H1 (cell line): Measurements from ENCODE around the gene ZNF175. TPM values are rescaled to one million over a fixed set of nuclear protein-coding genes. Genes with fewer than 3 reads are reported as not detected.

ENCODE experiments used
- TCF12 ChIP-seq: IDR thresholded peaks from 2 replicates; pipeline ENCODE4 v1.6.1; 2011; ENCODE audit warnings: low read depth, mild to moderate bottlenecking, low read length
- polyA plus RNA-seq, 7 experiments: library from polyadenylated mRNA; depleted of rRNA in 3 of 7; stranded (reverse) in 5 of 7; unstranded in 2 of 7; fragments of >200 nt in 5 of 7; fragments of 200-250 nt in 2 of 7; gene quantifications; 1 replicate in 5 of 7; 2 replicates in 1 of 7; 4 replicates in 1 of 7; pipeline versions ENCODE4 v1.2.1 to v1.2.3, GENCODE V29; 2011 to 2013; ENCODE audit warnings: missing spikeins in 2 of 7, mixed read lengths in 2 of 7
- total RNA-seq: library from RNA; stranded (reverse); fragmentation: NEBNext Ultra II Directional; extraction: Animal tissue kit (Norgen Biotek cat#: 25700); gene quantifications from 2 replicates; pipeline ENCODE4 v1.2.1, GENCODE V29; 2021
- TF ChIP-seq, protein P1 (sequence below): IDR thresholded peaks from 2 replicates; pipeline ENCODE4 v1.6.1; 2012; ENCODE audit warnings: low read length, inconsistent platforms

The ZNF175 gene
- total and polyA plus RNA-seq, 2 of the 8 experiments (the other 6 are each of a cell fraction or from before 2014, with no cell fraction given): 1.7 to 11.1 TPM

- TF ChIP-seq TCF12: no peak
- TF ChIP-seq, protein P1, sequence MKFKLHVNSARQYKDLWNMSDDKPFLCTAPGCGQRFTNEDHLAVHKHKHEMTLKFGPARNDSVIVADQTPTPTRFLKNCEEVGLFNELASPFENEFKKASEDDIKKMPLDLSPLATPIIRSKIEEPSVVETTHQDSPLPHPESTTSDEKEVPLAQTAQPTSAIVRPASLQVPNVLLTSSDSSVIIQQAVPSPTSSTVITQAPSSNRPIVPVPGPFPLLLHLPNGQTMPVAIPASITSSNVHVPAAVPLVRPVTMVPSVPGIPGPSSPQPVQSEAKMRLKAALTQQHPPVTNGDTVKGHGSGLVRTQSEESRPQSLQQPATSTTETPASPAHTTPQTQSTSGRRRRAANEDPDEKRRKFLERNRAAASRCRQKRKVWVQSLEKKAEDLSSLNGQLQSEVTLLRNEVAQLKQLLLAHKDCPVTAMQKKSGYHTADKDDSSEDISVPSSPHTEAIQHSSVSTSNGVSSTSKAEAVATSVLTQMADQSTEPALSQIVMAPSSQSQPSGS: no peak
Observed at GRCh38 chr19:51590441-51590840, 19.4 kb downstream of the ZNF175 start (continued).
